Activated CD8-positive, alpha-beta T cell treated with anti-CD3 and anti-CD28 coated beads for 36 hours (primary cell): ENCODE measurements around the gene PSMF1. TPM values are rescaled to one million over a fixed set of nuclear protein-coding genes. Genes with fewer than 3 reads are reported as not detected.

Experiments
- ATAC-seq: fragments of 200-7000 bp; cut with Tn5 transposase; one replicate; pipeline ENCODE4 v1.10.0; 2021; ENCODE audit warnings: mild to moderate bottlenecking, moderate library complexity
- CTCF ChIA-PET: fragments of 350-600 bp; sonication (Branson Sonifier 250); formaldehyde crosslinking; loops from one replicate; lab custom pipeline; 2021; ENCODE audit warnings: antibody characterized with exemption; lab: Charles Lee
- POLR2A ChIA-PET: fragments of 350-600 bp; sonication (Branson Sonifier 250); formaldehyde crosslinking; loops from one replicate; lab custom pipeline; 2021; ENCODE audit warnings: antibody characterized with exemption; lab: Charles Lee
- DNase-seq: peaks from one replicate; pipeline ENCODE4 v3.0.0-alpha.2; 2020
- H3K27ac Mint-ChIP-seq: one replicate; pipeline ENCODE4 v1.8.0; 2021; ENCODE audit warnings: mild to moderate bottlenecking, mixed read lengths
- H3K27me3 Mint-ChIP-seq: one replicate; pipeline ENCODE4 v1.8.0; 2021; ENCODE audit warnings: mixed read lengths
- H3K36me3 Mint-ChIP-seq: one replicate; pipeline ENCODE4 v1.8.0; 2021; ENCODE audit warnings: low read depth, mixed read lengths
- H3K4me1 Mint-ChIP-seq: one replicate; pipeline ENCODE4 v1.8.0; 2021; ENCODE audit warnings: low read depth, mixed read lengths
- H3K4me3 Mint-ChIP-seq: one replicate; pipeline ENCODE4 v1.8.0; 2021; ENCODE audit warnings: mild to moderate bottlenecking, moderate library complexity, mixed read lengths
- H3K9me3 Mint-ChIP-seq: one replicate; pipeline ENCODE4 v1.8.0; 2021; ENCODE audit warnings: mixed read lengths
- intact Hi-C: fragments of 100-400 bp; cut with micrococcal nuclease; formaldehyde crosslinking; loops from one replicate; pipeline ENCODE4 v1.10.0; 2022
- total RNA-seq, 2 experiments: library from RNA; stranded (reverse); gene quantifications; one replicate each; pipeline ENCODE4 v1.2.3, GENCODE V29; 2021
- TF ChIP-seq, protein P1 (sequence below): fragments of 200-600 bp; IDR thresholded peaks from one replicate; pipeline ENCODE4 v1.8.0; 2022; ENCODE audit warnings: antibody characterized with exemption, mild to moderate bottlenecking

PSMF1 gene
- total RNA-seq, 2 experiments from 2014 or later, result 150 to 154 TPM

- CTCF ChIA-PET, result no interaction called here
- H3K4me1 Mint-ChIP-seq, result no peaks in the 10 kb centered on the region
Observed at GRCh38 chr20:1163653-1164052, 45.3 kb downstream of the PSMF1 start.

DNA sequence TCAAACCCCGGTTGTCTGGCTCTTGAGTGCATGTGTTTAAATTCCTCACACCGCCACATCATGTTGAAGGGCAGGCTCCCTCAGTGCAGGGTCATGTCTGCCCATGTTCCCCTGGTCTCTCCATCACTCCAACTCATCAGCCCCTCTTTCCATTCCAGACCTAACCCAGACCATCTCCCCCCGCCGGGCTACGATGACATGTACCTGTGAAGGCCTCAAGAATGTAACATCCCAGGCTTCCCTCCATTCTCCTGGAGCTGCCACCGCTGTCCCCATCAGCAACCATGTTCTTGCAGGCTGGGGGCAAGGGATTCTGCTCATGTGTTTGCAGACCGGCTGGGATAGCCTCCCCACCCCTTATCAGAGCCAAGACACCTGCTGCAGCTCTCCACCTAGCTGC lies 46.5 kb downstream of the PSMF1 start:
- DNase-seq (no peak), ATAC-seq (no peak)
- peaks cover 62% of the 10 kb centered on the region for H3K36me3 Mint-ChIP-seq
- no peak overlapping the region for H3K27ac Mint-ChIP-seq
- intact Hi-C loops, result no loop called here
- no peaks in the 10 kb centered on the region for H3K4me1 Mint-ChIP-seq
- no peak overlapping the region for H3K4me3 Mint-ChIP-seq
- CTCF ChIA-PET, result no interaction called here
- TF ChIP-seq, protein P1, sequence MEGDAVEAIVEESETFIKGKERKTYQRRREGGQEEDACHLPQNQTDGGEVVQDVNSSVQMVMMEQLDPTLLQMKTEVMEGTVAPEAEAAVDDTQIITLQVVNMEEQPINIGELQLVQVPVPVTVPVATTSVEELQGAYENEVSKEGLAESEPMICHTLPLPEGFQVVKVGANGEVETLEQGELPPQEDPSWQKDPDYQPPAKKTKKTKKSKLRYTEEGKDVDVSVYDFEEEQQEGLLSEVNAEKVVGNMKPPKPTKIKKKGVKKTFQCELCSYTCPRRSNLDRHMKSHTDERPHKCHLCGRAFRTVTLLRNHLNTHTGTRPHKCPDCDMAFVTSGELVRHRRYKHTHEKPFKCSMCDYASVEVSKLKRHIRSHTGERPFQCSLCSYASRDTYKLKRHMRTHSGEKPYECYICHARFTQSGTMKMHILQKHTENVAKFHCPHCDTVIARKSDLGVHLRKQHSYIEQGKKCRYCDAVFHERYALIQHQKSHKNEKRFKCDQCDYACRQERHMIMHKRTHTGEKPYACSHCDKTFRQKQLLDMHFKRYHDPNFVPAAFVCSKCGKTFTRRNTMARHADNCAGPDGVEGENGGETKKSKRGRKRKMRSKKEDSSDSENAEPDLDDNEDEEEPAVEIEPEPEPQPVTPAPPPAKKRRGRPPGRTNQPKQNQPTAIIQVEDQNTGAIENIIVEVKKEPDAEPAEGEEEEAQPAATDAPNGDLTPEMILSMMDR, result no peak
- H3K9me3 Mint-ChIP-seq, result no peaks in the 10 kb centered on the region
- no peaks in the 10 kb centered on the region for H3K27me3 Mint-ChIP-seq
- POLR2A ChIA-PET, result no interaction called here

More at GRCh38 chr20:1163653-1164052, 45.3 kb downstream of the PSMF1 start:
- Mint-ChIP-seq H3K27me3 (no peaks in the 10 kb centered on the region), H3K27ac (no peak overlapping the region), H3K36me3 (peaks cover 53% of the 10 kb centered on the region), H3K4me3 (no peak overlapping the region), H3K9me3 (no peaks in the 10 kb centered on the region)
- POLR2A ChIA-PET, result interaction anchor here (1.0 kb wide), 1 partner anchor 13 kb away, joined by 3 read pairs; no protein-coding TSS in a partner anchor
- intact Hi-C loops, result no loop called here
- DNase-seq (no peak), ATAC-seq (no peak)
- TF ChIP-seq, protein P1, result no peak

DNA sequence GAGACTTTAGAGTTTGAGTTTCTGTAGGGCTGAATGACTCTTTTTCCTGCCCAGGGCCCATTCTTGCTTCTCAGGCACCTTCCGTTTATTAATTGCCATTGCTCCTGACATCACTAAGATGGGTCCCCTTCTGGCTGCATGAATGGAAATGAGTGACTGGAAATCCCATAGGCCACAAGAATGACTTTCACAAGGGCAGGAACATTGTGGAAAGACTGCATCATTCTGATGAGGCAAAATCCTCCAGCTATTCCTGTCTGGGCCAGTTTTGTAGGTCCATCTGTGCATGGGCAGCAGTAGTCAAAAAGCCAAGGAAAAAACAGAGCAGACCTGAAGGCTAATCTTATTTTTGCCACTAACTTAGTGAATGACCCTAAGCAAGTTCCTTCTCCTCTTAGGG lies 47.1 kb downstream of the PSMF1 start:
- Mint-ChIP-seq H3K27me3 (no peaks in the 10 kb centered on the region), H3K4me3 (no peak overlapping the region), H3K36me3 (peaks cover 66% of the 10 kb centered on the region), H3K9me3 (no peaks in the 10 kb centered on the region), H3K27ac (no peak overlapping the region), H3K4me1 (no peaks in the 10 kb centered on the region)
- ChIA-PET POLR2A (no interaction called here), CTCF (no interaction called here)
- ATAC-seq (no peak), DNase-seq (no peak)
- TF ChIP-seq, protein P1, result no peak
- intact Hi-C loops, result no loop called here

DNA sequence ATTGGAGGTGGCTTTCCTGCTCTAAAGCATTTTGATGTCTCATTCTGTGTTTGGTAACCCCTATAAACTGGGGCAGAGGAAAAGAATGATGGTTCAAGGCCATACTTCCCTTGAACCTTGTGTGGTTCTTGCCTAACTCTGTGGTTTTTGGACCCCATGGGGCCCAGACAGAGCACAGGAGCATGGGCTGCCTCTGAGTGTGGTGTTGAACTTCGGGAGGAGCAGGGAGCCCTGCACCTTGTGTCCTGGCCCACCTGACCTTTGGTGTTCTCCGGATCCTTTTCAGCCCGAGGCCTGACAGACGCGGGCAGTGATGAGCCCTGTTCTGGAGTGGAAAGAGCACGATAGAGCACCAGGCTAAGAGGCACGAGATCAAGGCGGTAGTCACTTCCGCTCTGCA lies 47.5 kb downstream of the PSMF1 start:
- intact Hi-C loops, result no loop called here
- H3K36me3 Mint-ChIP-seq, result peaks cover 62% of the 10 kb centered on the region
- H3K4me1 Mint-ChIP-seq, result no peaks in the 10 kb centered on the region
- H3K4me3 Mint-ChIP-seq, result no peak overlapping the region
- H3K27ac Mint-ChIP-seq, result no peak overlapping the region
- TF ChIP-seq, protein P1, result no peak
- ATAC-seq (no peak), DNase-seq (no peak)
- ChIA-PET CTCF (no interaction called here), POLR2A (no interaction called here)
- H3K27me3 Mint-ChIP-seq, result no peaks in the 10 kb centered on the region
- no peaks in the 10 kb centered on the region for H3K9me3 Mint-ChIP-seq

DNA sequence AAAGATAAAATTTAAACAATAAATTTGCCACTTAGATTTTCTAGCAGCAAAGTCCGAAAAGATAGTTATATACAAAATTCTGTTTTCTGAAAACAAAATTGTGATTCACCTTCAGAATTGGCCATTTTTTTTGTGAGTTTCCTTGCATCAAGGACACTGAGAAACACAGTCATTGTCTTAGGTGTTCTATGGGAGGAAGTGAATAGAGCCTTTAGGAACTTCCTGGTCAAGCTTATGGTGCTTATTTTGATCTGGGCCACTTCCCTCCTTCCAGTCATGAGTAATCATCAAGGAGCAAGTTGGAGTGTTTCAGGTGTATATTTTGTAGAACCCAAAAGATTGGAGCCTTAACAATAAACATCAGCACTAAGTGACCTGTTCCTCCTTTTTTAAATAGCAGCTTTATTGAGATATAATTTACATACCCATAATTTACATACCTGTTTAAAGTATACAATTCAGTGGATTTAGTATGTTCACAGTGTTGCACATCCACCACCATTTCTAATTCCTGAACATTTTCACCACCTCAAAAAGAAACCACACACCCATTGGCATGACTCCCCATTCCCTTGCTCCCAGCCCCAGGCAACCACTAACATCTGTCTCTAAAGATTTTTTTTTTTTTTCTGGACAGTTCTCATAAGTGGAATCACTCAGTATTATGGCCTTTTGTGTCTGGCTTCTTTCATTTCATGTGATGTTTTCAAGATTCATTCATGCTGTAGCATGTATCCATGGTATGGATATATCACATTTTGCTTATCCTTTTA lies 48.7 kb downstream of the PSMF1 start:
- Mint-ChIP-seq H3K4me3 (no peak overlapping the region), H3K27ac (peak overlapping the region; percentile 34), H3K36me3 (peaks cover 58% of the 10 kb centered on the region), H3K9me3 (no peaks in the 10 kb centered on the region), H3K27me3 (no peaks in the 10 kb centered on the region), H3K4me1 (no peaks in the 10 kb centered on the region)
- DNase-seq (no peak), ATAC-seq (no peak)
- TF ChIP-seq, protein P1, result no peak
- CTCF ChIA-PET, result no interaction called here
- intact Hi-C loops, result no loop called here
- POLR2A ChIA-PET, result interaction anchor here (0.6 kb wide), 1 partner anchor 282 kb away, joined by 4 read pairs; no protein-coding TSS in a partner anchor
